SK-N-SH treated with all-trans-retinoic acid at 6 μM for 48 hours (cell line): ENCODE results near the gene MIOX.

Experiments
- ATAC-seq: fragments of 200-7000 bp; cut with Tn5 transposase; 3 replicates; pipeline ENCODE4 v1.9.1; 2020; ENCODE audit warnings: mild to moderate bottlenecking, moderate library complexity
- ARNTL ChIP-seq: fragments of 450-650 bp; formaldehyde crosslinking; IDR thresholded peaks from 2 replicates; pipeline ENCODE4 v1.5.0; 2020; ENCODE audit warnings: low read depth, mild to moderate bottlenecking, moderate library complexity, borderline replicate concordance
- BACH2 ChIP-seq: fragments of 250-450 bp; sonication (Bioruptor Pico); IDR thresholded peaks from 2 replicates; pipeline ENCODE4 v1.9.0; 2021; ENCODE audit warnings: mild to moderate bottlenecking, borderline replicate concordance
- CREB5 ChIP-seq: fragments of 250-450 bp; sonication (Bioruptor Pico); IDR thresholded peaks from 2 replicates; pipeline ENCODE4 v1.5.1; 2020; ENCODE audit warnings: low read depth, mild to moderate bottlenecking, moderate library complexity
- ESRRG ChIP-seq: fragments of 250-450 bp; sonication (Bioruptor Pico); IDR thresholded peaks from 2 replicates; pipeline ENCODE4 v1.6.1; 2021; ENCODE audit warnings: mild to moderate bottlenecking
- GLIS3 ChIP-seq: fragments of 250-450 bp; sonication (Bioruptor Pico); IDR thresholded peaks from 2 replicates; pipeline ENCODE4 v1.5.0; 2020; ENCODE audit warnings: mild to moderate bottlenecking, moderate library complexity
- ISL1 ChIP-seq: fragments of 250-450 bp; sonication (Bioruptor Pico); IDR thresholded peaks from 2 replicates; pipeline ENCODE4 v2.1.2; 2022; ENCODE audit warnings: mild to moderate bottlenecking, moderate library complexity
- OSR1 ChIP-seq: fragments of 250-450 bp; sonication (Bioruptor Pico); IDR thresholded peaks from 2 replicates; pipeline ENCODE4 v1.8.0; 2022; ENCODE audit warnings: moderate library complexity, mild to moderate bottlenecking, inconsistent platforms
- PPARA ChIP-seq: fragments of 250-450 bp; sonication (Bioruptor Pico); IDR thresholded peaks from 2 replicates; pipeline ENCODE4 v1.5.0; 2020; ENCODE audit warnings: mild to moderate bottlenecking, borderline replicate concordance
- RARB ChIP-seq: fragments of 250-450 bp; sonication (Bioruptor Pico); IDR thresholded peaks from 2 replicates; pipeline ENCODE4 v1.8.0; 2021; ENCODE audit warnings: mild to moderate bottlenecking, moderate library complexity
- SNAI2 ChIP-seq: fragments of 250-450 bp; sonication (Bioruptor Pico); IDR thresholded peaks from 2 replicates; pipeline ENCODE4 v1.5.0; 2020; ENCODE audit warnings: mild to moderate bottlenecking, moderate library complexity
- TCF4 ChIP-seq: fragments of 250-450 bp; sonication (Bioruptor Pico); IDR thresholded peaks from 2 replicates; pipeline ENCODE4 v1.8.0; 2021; ENCODE audit warnings: mild to moderate bottlenecking, moderate library complexity, borderline replicate concordance
- TOX ChIP-seq: fragments of 250-450 bp; sonication (Bioruptor Pico); IDR thresholded peaks from 2 replicates; pipeline ENCODE4 v1.8.0; 2021; ENCODE audit warnings: mild to moderate bottlenecking, moderate library complexity, borderline replicate concordance
- ZFP3 ChIP-seq: fragments of 250-450 bp; sonication (Bioruptor Pico); IDR thresholded peaks from 2 replicates; pipeline ENCODE4 v1.5.0; 2020; ENCODE audit warnings: mild to moderate bottlenecking, moderate library complexity
- ZFP30 ChIP-seq: fragments of 450-650 bp; formaldehyde crosslinking; IDR thresholded peaks from 2 replicates; pipeline ENCODE4 v1.5.0; 2022; ENCODE audit warnings: mild to moderate bottlenecking, moderate library complexity
- ZNF565 ChIP-seq: fragments of 450-650 bp; formaldehyde crosslinking; conservative IDR thresholded peaks from 2 replicates; pipeline ENCODE4 v1.5.0; 2020; ENCODE audit warnings: low read depth, mild to moderate bottlenecking, moderate library complexity
- ZNF70 ChIP-seq: fragments of 450-650 bp; formaldehyde crosslinking; IDR thresholded peaks from 2 replicates; pipeline ENCODE4 v1.5.0; 2020; ENCODE audit warnings: mild to moderate bottlenecking, moderate library complexity
- ZNF8 ChIP-seq: fragments of 450-650 bp; formaldehyde crosslinking; IDR thresholded peaks from 2 replicates; pipeline ENCODE4 v1.5.0; 2020; ENCODE audit warnings: mild to moderate bottlenecking, moderate library complexity
- TF ChIP-seq, protein P1 (sequence below): fragments of 250-450 bp; sonication (Bioruptor Pico); IDR thresholded peaks from 2 replicates; pipeline ENCODE4 v1.5.1; 2021; ENCODE audit warnings: mild to moderate bottlenecking, moderate library complexity
- TF ChIP-seq, protein P2 (sequence below): fragments of 250-450 bp; sonication (Bioruptor Pico); IDR thresholded peaks from 2 replicates; pipeline ENCODE4 v1.8.0; 2020; ENCODE audit warnings: mild to moderate bottlenecking, moderate library complexity, borderline replicate concordance
- TF ChIP-seq, protein P3 (sequence below): fragments of 250-450 bp; sonication (Bioruptor Pico); IDR thresholded peaks from 2 replicates; pipeline ENCODE4 v1.8.0; 2021; ENCODE audit warnings: low read depth, mild to moderate bottlenecking, moderate library complexity, borderline replicate concordance
- TF ChIP-seq, protein P4 (sequence below): fragments of 250-450 bp; sonication (Bioruptor Pico); IDR thresholded peaks from 2 replicates; pipeline ENCODE4 v1.5.0; 2020; ENCODE audit warnings: mild to moderate bottlenecking, moderate library complexity

The MIOX gene

GRCh38 chr22:50535113-50535512 is 48.5 kb downstream of the MIOX start:
- no peak for TF ChIP-seq ARNTL
- no peak for TF ChIP-seq PPARA (CRISPR knock-in tag)
- TF ChIP-seq, protein P1, sequence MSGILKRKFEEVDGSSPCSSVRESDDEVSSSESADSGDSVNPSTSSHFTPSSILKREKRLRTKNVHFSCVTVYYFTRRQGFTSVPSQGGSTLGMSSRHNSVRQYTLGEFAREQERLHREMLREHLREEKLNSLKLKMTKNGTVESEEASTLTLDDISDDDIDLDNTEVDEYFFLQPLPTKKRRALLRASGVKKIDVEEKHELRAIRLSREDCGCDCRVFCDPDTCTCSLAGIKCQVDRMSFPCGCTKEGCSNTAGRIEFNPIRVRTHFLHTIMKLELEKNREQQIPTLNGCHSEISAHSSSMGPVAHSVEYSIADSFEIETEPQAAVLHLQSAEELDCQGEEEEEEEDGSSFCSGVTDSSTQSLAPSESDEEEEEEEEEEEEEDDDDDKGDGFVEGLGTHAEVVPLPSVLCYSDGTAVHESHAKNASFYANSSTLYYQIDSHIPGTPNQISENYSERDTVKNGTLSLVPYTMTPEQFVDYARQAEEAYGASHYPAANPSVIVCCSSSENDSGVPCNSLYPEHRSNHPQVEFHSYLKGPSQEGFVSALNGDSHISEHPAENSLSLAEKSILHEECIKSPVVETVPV (CRISPR knock-in tag), result no peak
- no peak for TF ChIP-seq ZNF565
- TF ChIP-seq, protein P2, sequence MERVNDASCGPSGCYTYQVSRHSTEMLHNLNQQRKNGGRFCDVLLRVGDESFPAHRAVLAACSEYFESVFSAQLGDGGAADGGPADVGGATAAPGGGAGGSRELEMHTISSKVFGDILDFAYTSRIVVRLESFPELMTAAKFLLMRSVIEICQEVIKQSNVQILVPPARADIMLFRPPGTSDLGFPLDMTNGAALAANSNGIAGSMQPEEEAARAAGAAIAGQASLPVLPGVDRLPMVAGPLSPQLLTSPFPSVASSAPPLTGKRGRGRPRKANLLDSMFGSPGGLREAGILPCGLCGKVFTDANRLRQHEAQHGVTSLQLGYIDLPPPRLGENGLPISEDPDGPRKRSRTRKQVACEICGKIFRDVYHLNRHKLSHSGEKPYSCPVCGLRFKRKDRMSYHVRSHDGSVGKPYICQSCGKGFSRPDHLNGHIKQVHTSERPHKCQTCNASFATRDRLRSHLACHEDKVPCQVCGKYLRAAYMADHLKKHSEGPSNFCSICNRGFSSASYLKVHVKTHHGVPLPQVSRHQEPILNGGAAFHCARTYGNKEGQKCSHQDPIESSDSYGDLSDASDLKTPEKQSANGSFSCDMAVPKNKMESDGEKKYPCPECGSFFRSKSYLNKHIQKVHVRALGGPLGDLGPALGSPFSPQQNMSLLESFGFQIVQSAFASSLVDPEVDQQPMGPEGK (CRISPR knock-in tag), result no peak
- TF ChIP-seq TOX (CRISPR knock-in tag), result no peak
- no peak for TF ChIP-seq ZNF70 (CRISPR knock-in tag)
- no peak for TF ChIP-seq OSR1 (CRISPR knock-in tag)
- no peak for TF ChIP-seq ISL1 (CRISPR knock-in tag)
- ATAC-seq, result no peak

- TF ChIP-seq GLIS3 (CRISPR knock-in tag), result no peak
- no peak for TF ChIP-seq ZFP3 (CRISPR knock-in tag)
- TF ChIP-seq ZNF8 (CRISPR knock-in tag), result no peak
- no peak for TF ChIP-seq SNAI2
- TF ChIP-seq ESRRG (CRISPR knock-in tag), result no peak
- TF ChIP-seq BACH2 (CRISPR knock-in tag), result no peak
- no peak for TF ChIP-seq RARB (CRISPR knock-in tag)
- TF ChIP-seq ARNTL, result no peak
- TF ChIP-seq, protein P3, sequence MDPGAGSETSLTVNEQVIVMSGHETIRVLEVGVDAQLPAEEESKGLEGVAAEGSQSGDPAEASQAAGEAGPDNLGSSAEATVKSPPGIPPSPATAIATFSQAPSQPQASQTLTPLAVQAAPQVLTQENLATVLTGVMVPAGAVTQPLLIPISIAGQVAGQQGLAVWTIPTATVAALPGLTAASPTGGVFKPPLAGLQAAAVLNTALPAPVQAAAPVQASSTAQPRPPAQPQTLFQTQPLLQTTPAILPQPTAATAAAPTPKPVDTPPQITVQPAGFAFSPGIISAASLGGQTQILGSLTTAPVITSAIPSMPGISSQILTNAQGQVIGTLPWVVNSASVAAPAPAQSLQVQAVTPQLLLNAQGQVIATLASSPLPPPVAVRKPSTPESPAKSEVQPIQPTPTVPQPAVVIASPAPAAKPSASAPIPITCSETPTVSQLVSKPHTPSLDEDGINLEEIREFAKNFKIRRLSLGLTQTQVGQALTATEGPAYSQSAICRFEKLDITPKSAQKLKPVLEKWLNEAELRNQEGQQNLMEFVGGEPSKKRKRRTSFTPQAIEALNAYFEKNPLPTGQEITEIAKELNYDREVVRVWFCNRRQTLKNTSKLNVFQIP (CRISPR knock-in tag), result no peak
- no peak for TF ChIP-seq ZFP30
- no peak for TF ChIP-seq TOX (CRISPR knock-in tag)
- TF ChIP-seq, protein P4, sequence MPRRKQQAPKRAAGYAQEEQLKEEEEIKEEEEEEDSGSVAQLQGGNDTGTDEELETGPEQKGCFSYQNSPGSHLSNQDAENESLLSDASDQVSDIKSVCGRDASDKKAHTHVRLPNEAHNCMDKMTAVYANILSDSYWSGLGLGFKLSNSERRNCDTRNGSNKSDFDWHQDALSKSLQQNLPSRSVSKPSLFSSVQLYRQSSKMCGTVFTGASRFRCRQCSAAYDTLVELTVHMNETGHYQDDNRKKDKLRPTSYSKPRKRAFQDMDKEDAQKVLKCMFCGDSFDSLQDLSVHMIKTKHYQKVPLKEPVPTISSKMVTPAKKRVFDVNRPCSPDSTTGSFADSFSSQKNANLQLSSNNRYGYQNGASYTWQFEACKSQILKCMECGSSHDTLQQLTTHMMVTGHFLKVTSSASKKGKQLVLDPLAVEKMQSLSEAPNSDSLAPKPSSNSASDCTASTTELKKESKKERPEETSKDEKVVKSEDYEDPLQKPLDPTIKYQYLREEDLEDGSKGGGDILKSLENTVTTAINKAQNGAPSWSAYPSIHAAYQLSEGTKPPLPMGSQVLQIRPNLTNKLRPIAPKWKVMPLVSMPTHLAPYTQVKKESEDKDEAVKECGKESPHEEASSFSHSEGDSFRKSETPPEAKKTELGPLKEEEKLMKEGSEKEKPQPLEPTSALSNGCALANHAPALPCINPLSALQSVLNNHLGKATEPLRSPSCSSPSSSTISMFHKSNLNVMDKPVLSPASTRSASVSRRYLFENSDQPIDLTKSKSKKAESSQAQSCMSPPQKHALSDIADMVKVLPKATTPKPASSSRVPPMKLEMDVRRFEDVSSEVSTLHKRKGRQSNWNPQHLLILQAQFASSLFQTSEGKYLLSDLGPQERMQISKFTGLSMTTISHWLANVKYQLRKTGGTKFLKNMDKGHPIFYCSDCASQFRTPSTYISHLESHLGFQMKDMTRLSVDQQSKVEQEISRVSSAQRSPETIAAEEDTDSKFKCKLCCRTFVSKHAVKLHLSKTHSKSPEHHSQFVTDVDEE, result no peak
- no peak for TF ChIP-seq ZNF70 (CRISPR knock-in tag)
- no peak for TF ChIP-seq PPARA (CRISPR knock-in tag)
- TF ChIP-seq CREB5, result no peak
- TF ChIP-seq TCF4 (CRISPR knock-in tag), result no peak
- TF ChIP-seq, protein P1 (CRISPR knock-in tag), result no peak
- TF ChIP-seq, protein P2 (CRISPR knock-in tag), result no peak
- TF ChIP-seq, all 23 proteins: peak for 0
- ATAC-seq, result no peak
These were observed 49.6 kb downstream of the MIOX start for GRCh38 chr22:50536226-50536625.
